GM18909 (cell line): ENCODE data around the gene LRRC55.
"Not testable (repeated sequence)": the region's sequence is repeated elsewhere in the genome, so short reads cannot be mapped to it uniquely, and the experiment has no call there.

Source experiments
- ATAC-seq: cut with Tn5 transposase; IDR thresholded peaks from one replicate; pipeline ENCODE4 v1.9.1; 2021; ENCODE audit warnings: mild to moderate bottlenecking; ENCODE audit not compliant: unreplicated experiment, poor library complexity

LRRC55 gene

GRCh38 chr11:57160665-57161064 lies 21.1 kb upstream of the LRRC55 start:
- no peak for ATAC-seq

GRCh38 chr11:57161351-57161750 lies 20.4 kb upstream of the LRRC55 start:
- ATAC-seq = no peak

GRCh38 chr11:57162179-57162898 lies 19.4 kb upstream of the LRRC55 start:
- ATAC-seq = no peak

GRCh38 chr11:57163160-57163868 lies 18.4 kb upstream of the LRRC55 start:
- ATAC-seq = no peak

GRCh38 chr11:57164317-57164716 lies 17.4 kb upstream of the LRRC55 start:
- no peak for ATAC-seq

GRCh38 chr11:57167125-57167846 lies 14.5 kb upstream of the LRRC55 start:
- no peak for ATAC-seq

- ATAC-seq = not testable (repeated sequence)
Measured at GRCh38 chr11:57169732-57170313, 11.9 kb upstream of the LRRC55 start.

GRCh38 chr11:57172031-57172430 lies 9.7 kb upstream of the LRRC55 start:
- ATAC-seq = no peak

- no peak for ATAC-seq
Measured at GRCh38 chr11:57174656-57175055, 7.1 kb upstream of the LRRC55 start.

GRCh38 chr11:57175478-57175877 lies 6.3 kb upstream of the LRRC55 start:
- no peak for ATAC-seq

- ATAC-seq = no peak
Measured at GRCh38 chr11:57178334-57178733, 3.4 kb upstream of the LRRC55 start.

- no peak for ATAC-seq
Measured at GRCh38 chr11:57179681-57180080, 2.1 kb upstream of the LRRC55 start.

- no peak for ATAC-seq
Measured at GRCh38 chr11:57180081-57180561, 1.6 kb upstream of the LRRC55 start.

- ATAC-seq = no peak
Measured at GRCh38 chr11:57180964-57181363, 789 bp upstream of the LRRC55 start.

GRCh38 chr11:57182896-57183295 lies 1.1 kb downstream of the LRRC55 start:
- no peak for ATAC-seq

GRCh38 chr11:57190548-57190947 lies 8.8 kb downstream of the LRRC55 start:
- no peak for ATAC-seq

- ATAC-seq = no peak
Measured at GRCh38 chr11:57191311-57192219, 9.8 kb downstream of the LRRC55 start.

- ATAC-seq = no peak
Measured at GRCh38 chr11:57192316-57192715, 10.6 kb downstream of the LRRC55 start.

- no peak for ATAC-seq
Measured at GRCh38 chr11:57196596-57196995, 14.8 kb downstream of the LRRC55 start.

- no peak for ATAC-seq
Measured at GRCh38 chr11:57197762-57198161, 16.0 kb downstream of the LRRC55 start.
